Nephron progenitor cell (in vitro differentiated cells): ENCODE measurements around the gene HCFC1.

Experiments used
- DNase-seq: peaks from one replicate; pipeline ENCODE4 v3.0.0; 2021
- H3K27ac Mint-ChIP-seq: 2 replicates; pipeline ENCODE4 v1.8.0; 2021; ENCODE audit warnings: mild to moderate bottlenecking, moderate library complexity, mixed read lengths
- H3K27me3 Mint-ChIP-seq: 2 replicates; pipeline ENCODE4 v1.8.0; 2021; ENCODE audit warnings: mild to moderate bottlenecking, low read depth, mixed read lengths; ENCODE audit not compliant: poor library complexity
- H3K36me3 Mint-ChIP-seq: 2 replicates; pipeline ENCODE4 v1.8.0; 2021; ENCODE audit warnings: low read depth, mixed read lengths
- H3K4me1 Mint-ChIP-seq: 2 replicates; pipeline ENCODE4 v1.8.0; 2021; ENCODE audit warnings: mixed read lengths
- H3K4me3 Mint-ChIP-seq: 2 replicates; pipeline ENCODE4 v1.8.0; 2021; ENCODE audit warnings: mild to moderate bottlenecking, moderate library complexity, mixed read lengths
- H3K9me3 Mint-ChIP-seq: 2 replicates; pipeline ENCODE4 v1.8.0; 2021; ENCODE audit warnings: mild to moderate bottlenecking, moderate library complexity, mixed read lengths
- CTCF ChIP-seq: fragments of 200-600 bp; sonication (generic); IDR thresholded peaks from 2 replicates; pipeline ENCODE4 v1.5.0; 2021; ENCODE audit warnings: antibody characterized with exemption

Gene HCFC1

GRCh38 chrX:153965406-153965805 lies 6.2 kb downstream of the HCFC1 start:
- peaks cover 43% of the 10 kb centered on the region for H3K4me1 Mint-ChIP-seq

GRCh38 chrX:153964105-153964504 lies 7.5 kb downstream of the HCFC1 start:
- no peak for TF ChIP-seq CTCF
- H3K27ac Mint-ChIP-seq: no peak overlapping the region
- no peaks in the 10 kb centered on the region for H3K9me3 Mint-ChIP-seq
- peaks cover 3% of the 10 kb centered on the region for H3K27me3 Mint-ChIP-seq
- DNase-seq: no peak
- H3K4me3 Mint-ChIP-seq: no peak overlapping the region
- peaks cover 36% of the 10 kb centered on the region for H3K36me3 Mint-ChIP-seq
- H3K4me1 Mint-ChIP-seq: peaks cover 37% of the 10 kb centered on the region

More at GRCh38 chrX:153965406-153965805, 6.2 kb downstream of the HCFC1 start:
- no peak for TF ChIP-seq CTCF
- H3K27ac Mint-ChIP-seq: peak overlapping the region; percentile 36
- H3K9me3 Mint-ChIP-seq: no peaks in the 10 kb centered on the region
- H3K4me3 Mint-ChIP-seq: no peak overlapping the region
- H3K27me3 Mint-ChIP-seq: peaks cover 3% of the 10 kb centered on the region
- peaks cover 29% of the 10 kb centered on the region for H3K36me3 Mint-ChIP-seq
- no peak for DNase-seq

- Mint-ChIP-seq H3K4me1 (peaks cover 33% of the 10 kb centered on the region), H3K27ac (no peak overlapping the region), H3K9me3 (no peaks in the 10 kb centered on the region), H3K4me3 (no peak overlapping the region), H3K36me3 (peaks cover 36% of the 10 kb centered on the region), H3K27me3 (peaks cover 3% of the 10 kb centered on the region)
- TF ChIP-seq CTCF: no peak
- no peak for DNase-seq
Measured at GRCh38 chrX:153963546-153963945, 8.1 kb downstream of the HCFC1 start.

- H3K27me3 Mint-ChIP-seq: no peaks in the 10 kb centered on the region
- peaks cover 31% of the 10 kb centered on the region for H3K36me3 Mint-ChIP-seq
Measured at GRCh38 chrX:153961292-153961691, 10.3 kb downstream of the HCFC1 start.

GRCh38 chrX:153960786-153961185 lies 10.8 kb downstream of the HCFC1 start:
- H3K4me1 Mint-ChIP-seq: peaks cover 6% of the 10 kb centered on the region

More at GRCh38 chrX:153961292-153961691, 10.3 kb downstream of the HCFC1 start:
- H3K9me3 Mint-ChIP-seq: no peaks in the 10 kb centered on the region
- H3K27ac Mint-ChIP-seq: no peak overlapping the region
- DNase-seq: no peak
- no peak for TF ChIP-seq CTCF
- no peak overlapping the region for H3K4me3 Mint-ChIP-seq
- H3K4me1 Mint-ChIP-seq: peaks cover 11% of the 10 kb centered on the region

More at GRCh38 chrX:153960786-153961185, 10.8 kb downstream of the HCFC1 start:
- peaks cover 33% of the 10 kb centered on the region for H3K36me3 Mint-ChIP-seq
- no peaks in the 10 kb centered on the region for H3K9me3 Mint-ChIP-seq
- no peaks in the 10 kb centered on the region for H3K27me3 Mint-ChIP-seq
- no peak for TF ChIP-seq CTCF
- DNase-seq: no peak
- no peak overlapping the region for H3K4me3 Mint-ChIP-seq
- no peak overlapping the region for H3K27ac Mint-ChIP-seq
